ENCODE results near the gene MGAT5B. TPM values are rescaled to one million over a fixed set of nuclear protein-coding genes. Genes with fewer than 3 reads are reported as not detected.

MGAT5B gene
- total and polyA plus RNA-seq, 2 experiments from 2014 or later, result 0.11 to 0.16 TPM

GRCh38 chr17:76998839-76999238, 130.6 kb downstream of the MGAT5B start:
- H3K27ac ChIP-seq, result no peak overlapping the region
- in situ Hi-C loops (cut with MboI), result no loop called here
- no peaks in the 10 kb centered on the region for H3K4me1 ChIP-seq (ENCODE audit: insufficient read depth)

More at GRCh38 chr17:76998839-76999238, 130.6 kb downstream of the MGAT5B start:
- no peak overlapping the region for H3K9ac ChIP-seq
- no peak for DNase-seq
- no peaks in the 10 kb centered on the region for H3F3A ChIP-seq (ENCODE audit: insufficient read depth)
- H4K20me1 ChIP-seq (ENCODE audit: insufficient read depth), result no peaks in the 10 kb centered on the region
- H2AFZ ChIP-seq, result no peak overlapping the region
- TF ChIP-seq EZH2 (IDR thresholded peaks at IDR 0.05; ENCODE audit: insufficient read depth, poor library complexity, severe bottlenecking) (no peak), EZH2phosphoT487 (IDR thresholded peaks at IDR 0.05; ENCODE audit: insufficient read depth, low read depth) (no peak)
- peaks cover 36% of the 10 kb centered on the region for H3K27me3 ChIP-seq (replicated peaks; ENCODE audit: insufficient read depth)
- 57 to 79% methylated on average over 7 to 8 of the region's 8 CpGs for WGBS, 2 experiments (ENCODE audit: low coverage in 1 of 2, low lambda C conversion rate in 2 of 2, missing lambda C conversion rate in 2 of 2)
- H3K9me2 ChIP-seq (ENCODE audit: insufficient read depth), result no peaks in the 10 kb centered on the region
- no peaks in the 10 kb centered on the region for H3K79me2 ChIP-seq (ENCODE audit: insufficient read depth)
- H3K4me2 ChIP-seq (ENCODE audit: unreplicated experiment), result no peak overlapping the region
- H3K9me3 ChIP-seq (ENCODE audit: low read depth), result no peaks in the 10 kb centered on the region
- H3K36me3 ChIP-seq (ENCODE audit: low read depth), result no peaks in the 10 kb centered on the region
- H3K4me3 ChIP-seq, result no peak overlapping the region

Other genes starting within 250 kb of the MGAT5B start
- gene ST6GALNAC1, start 224.6 kb upstream of the MGAT5B start, total RNA-seq (2014; rRNA removed; shearing (Covaris generic)), result not detected in 2 replicates
- not detected in 2 replicates for gene ST6GALNAC1, start 224.6 kb upstream of the MGAT5B start, polyA plus RNA-seq (2016; fragmentation: Nextera tagmentation; extraction: Ambion mirVana)
- gene MXRA7, start 157.4 kb upstream of the MGAT5B start, total RNA-seq (2014; rRNA removed; shearing (Covaris generic)), result 483 and 625 TPM in 2 replicates
- 46.8 and 48.0 TPM in 2 replicates for gene MXRA7, start 157.4 kb upstream of the MGAT5B start, polyA plus RNA-seq (2016; fragmentation: Nextera tagmentation; extraction: Ambion mirVana)
- gene JMJD6, start 141.8 kb upstream of the MGAT5B start, total RNA-seq (2014; rRNA removed; shearing (Covaris generic)), result 19.0 and 33.3 TPM in 2 replicates
- 40.0 and 41.5 TPM in 2 replicates for gene JMJD6, start 141.8 kb upstream of the MGAT5B start, polyA plus RNA-seq (2016; fragmentation: Nextera tagmentation; extraction: Ambion mirVana)
- gene METTL23, start 141.6 kb upstream of the MGAT5B start, total RNA-seq (2014; rRNA removed; shearing (Covaris generic)), result 22.5 and 35.6 TPM in 2 replicates
- gene METTL23, start 141.6 kb upstream of the MGAT5B start, polyA plus RNA-seq (2016; fragmentation: Nextera tagmentation; extraction: Ambion mirVana), result 49.9 and 54.8 TPM in 2 replicates
- 147 and 165 TPM in 2 replicates for gene SRSF2, start 131.1 kb upstream of the MGAT5B start, total RNA-seq (2014; rRNA removed; shearing (Covaris generic))
- 116 and 123 TPM in 2 replicates for gene SRSF2, start 131.1 kb upstream of the MGAT5B start, polyA plus RNA-seq (2016; fragmentation: Nextera tagmentation; extraction: Ambion mirVana)
- 29.8 and 30.6 TPM in 2 replicates for gene MFSD11, start 130.3 kb upstream of the MGAT5B start, total RNA-seq (2014; rRNA removed; shearing (Covaris generic))
- 24.2 TPM in 2 replicates for gene MFSD11, start 130.3 kb upstream of the MGAT5B start, polyA plus RNA-seq (2016; fragmentation: Nextera tagmentation; extraction: Ambion mirVana)